Mesothelial cell of epicardium (in vitro differentiated cells): ENCODE measurements around the gene TMEM263. TPM values are rescaled to one million over a fixed set of nuclear protein-coding genes. Genes with fewer than 3 reads are reported as not detected.

ENCODE experiments used
- DNase-seq, 2 experiments: peaks; one replicate each; pipeline ENCODE4 v3.0.0; 2021; ENCODE audit warnings: low spot score in 2 of 2; ENCODE audit not compliant: unreplicated experiment in 2 of 2
- H3K27ac Mint-ChIP-seq: 2 replicates; pipeline ENCODE4 v1.8.0; 2021; ENCODE audit warnings: mixed read lengths
- H3K27me3 Mint-ChIP-seq: 2 replicates; pipeline ENCODE4 v1.8.0; 2021; ENCODE audit warnings: low read depth, mixed read lengths
- H3K36me3 Mint-ChIP-seq: 2 replicates; pipeline ENCODE4 v1.8.0; 2021; ENCODE audit warnings: mixed read lengths
- H3K4me1 Mint-ChIP-seq: 2 replicates; pipeline ENCODE4 v1.8.0; 2021; ENCODE audit warnings: mixed read lengths
- H3K4me3 Mint-ChIP-seq: 2 replicates; pipeline ENCODE4 v1.8.0; 2021; ENCODE audit warnings: mild to moderate bottlenecking, moderate library complexity, mixed read lengths
- H3K9me3 Mint-ChIP-seq: 2 replicates; pipeline ENCODE4 v1.8.0; 2021; ENCODE audit warnings: mixed read lengths
- total RNA-seq: library from RNA; stranded (reverse); gene quantifications from 3 replicates; pipeline ENCODE4 v1.2.1, GENCODE V29; 2021
- TF ChIP-seq, protein P1 (sequence below): fragments of 200-600 bp; sonication (generic); IDR thresholded peaks from one replicate; pipeline ENCODE4 v1.5.0; 2021; ENCODE audit warnings: antibody characterized with exemption; ENCODE audit not compliant: unreplicated experiment

TMEM263 gene
- total RNA-seq, 1 donor from 2014 or later: 76.1 TPM

GRCh38 chr12:106934277-106934676 is 21.4 kb upstream of the TMEM263 start:
- Mint-ChIP-seq H3K4me1 (no peaks in the 10 kb centered on the region), H3K9me3 (peaks cover 7% of the 10 kb centered on the region), H3K4me3 (no peak overlapping the region), H3K27ac (no peak overlapping the region), H3K36me3 (no peaks in the 10 kb centered on the region), H3K27me3 (peaks cover 27% of the 10 kb centered on the region)
- TF ChIP-seq, protein P1, sequence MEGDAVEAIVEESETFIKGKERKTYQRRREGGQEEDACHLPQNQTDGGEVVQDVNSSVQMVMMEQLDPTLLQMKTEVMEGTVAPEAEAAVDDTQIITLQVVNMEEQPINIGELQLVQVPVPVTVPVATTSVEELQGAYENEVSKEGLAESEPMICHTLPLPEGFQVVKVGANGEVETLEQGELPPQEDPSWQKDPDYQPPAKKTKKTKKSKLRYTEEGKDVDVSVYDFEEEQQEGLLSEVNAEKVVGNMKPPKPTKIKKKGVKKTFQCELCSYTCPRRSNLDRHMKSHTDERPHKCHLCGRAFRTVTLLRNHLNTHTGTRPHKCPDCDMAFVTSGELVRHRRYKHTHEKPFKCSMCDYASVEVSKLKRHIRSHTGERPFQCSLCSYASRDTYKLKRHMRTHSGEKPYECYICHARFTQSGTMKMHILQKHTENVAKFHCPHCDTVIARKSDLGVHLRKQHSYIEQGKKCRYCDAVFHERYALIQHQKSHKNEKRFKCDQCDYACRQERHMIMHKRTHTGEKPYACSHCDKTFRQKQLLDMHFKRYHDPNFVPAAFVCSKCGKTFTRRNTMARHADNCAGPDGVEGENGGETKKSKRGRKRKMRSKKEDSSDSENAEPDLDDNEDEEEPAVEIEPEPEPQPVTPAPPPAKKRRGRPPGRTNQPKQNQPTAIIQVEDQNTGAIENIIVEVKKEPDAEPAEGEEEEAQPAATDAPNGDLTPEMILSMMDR: no peak
- DNase-seq: no peak

DNA sequence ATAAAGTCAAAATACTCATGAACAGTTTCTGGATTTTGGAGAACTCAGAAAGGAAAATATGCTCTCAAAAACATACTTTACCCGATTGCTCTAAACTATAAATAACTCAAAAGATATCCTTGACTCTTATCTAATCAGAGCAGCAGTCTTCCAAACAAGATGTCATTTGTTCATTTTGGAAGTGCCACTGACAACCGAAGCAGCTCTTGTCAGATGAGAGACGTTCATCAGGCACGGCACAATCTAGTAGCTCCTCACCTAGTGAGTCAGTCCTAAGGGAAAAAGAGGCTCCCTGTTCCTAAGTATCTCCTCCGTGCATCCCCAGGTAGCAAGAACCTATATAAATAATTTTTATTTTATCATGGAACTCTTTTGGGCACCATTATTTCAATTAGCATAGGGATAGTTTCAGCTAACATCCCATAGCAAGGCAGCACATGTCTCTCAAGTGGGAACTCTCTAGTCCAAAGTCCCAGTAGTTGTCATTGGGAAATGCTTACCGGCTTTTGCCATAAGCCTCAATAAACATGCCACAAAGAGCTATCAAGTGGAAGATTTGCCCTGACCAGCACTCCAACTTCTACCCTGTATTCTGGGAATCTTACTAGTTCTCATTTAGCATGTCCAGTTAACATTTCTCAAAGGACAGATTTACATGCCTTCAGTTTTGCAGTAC is 14.1 kb upstream of the TMEM263 start:
- Mint-ChIP-seq H3K9me3 (peaks cover 7% of the 10 kb centered on the region), H3K4me1 (no peaks in the 10 kb centered on the region), H3K27ac (no peak overlapping the region), H3K27me3 (no peaks in the 10 kb centered on the region), H3K36me3 (peaks cover 2% of the 10 kb centered on the region), H3K4me3 (no peak overlapping the region)
- TF ChIP-seq, protein P1: no peak
- no peak for DNase-seq

DNA sequence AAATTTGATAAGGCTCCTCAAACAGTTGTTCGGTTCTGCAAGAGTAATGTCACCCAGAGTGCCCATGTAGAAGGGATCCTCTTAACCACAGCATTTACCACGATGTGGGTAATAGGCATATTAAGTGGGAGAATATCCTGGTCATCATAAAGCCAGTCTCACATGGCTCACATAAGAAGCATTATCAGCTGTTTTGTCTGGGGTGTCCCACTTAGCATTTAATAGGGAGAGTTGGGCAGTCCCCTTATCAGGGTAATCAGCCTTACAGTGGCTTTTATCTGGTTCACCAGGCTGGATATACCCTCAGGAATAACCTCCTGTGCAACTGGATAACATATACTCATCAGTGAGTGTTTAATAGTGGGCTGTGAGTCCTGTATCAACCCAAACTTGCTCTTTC is 12.9 kb upstream of the TMEM263 start:
- H3K27me3 Mint-ChIP-seq: no peaks in the 10 kb centered on the region
- TF ChIP-seq, protein P1: no peak
- no peak for DNase-seq
- H3K4me1 Mint-ChIP-seq: no peaks in the 10 kb centered on the region
- H3K36me3 Mint-ChIP-seq: peaks cover 2% of the 10 kb centered on the region
- H3K9me3 Mint-ChIP-seq: peaks cover 16% of the 10 kb centered on the region
- no peak overlapping the region for H3K27ac Mint-ChIP-seq
- no peak overlapping the region for H3K4me3 Mint-ChIP-seq

- H3K4me3 Mint-ChIP-seq: no peak overlapping the region
- peaks cover 7% of the 10 kb centered on the region for H3K27me3 Mint-ChIP-seq
- H3K36me3 Mint-ChIP-seq: peaks cover 2% of the 10 kb centered on the region
- no peak overlapping the region for H3K27ac Mint-ChIP-seq
- no peak for DNase-seq
- TF ChIP-seq, protein P1: no peak
- H3K9me3 Mint-ChIP-seq: peaks cover 27% of the 10 kb centered on the region
- H3K4me1 Mint-ChIP-seq: no peaks in the 10 kb centered on the region
These were observed 10.4 kb upstream of the TMEM263 start for GRCh38 chr12:106945261-106945851.

DNA sequence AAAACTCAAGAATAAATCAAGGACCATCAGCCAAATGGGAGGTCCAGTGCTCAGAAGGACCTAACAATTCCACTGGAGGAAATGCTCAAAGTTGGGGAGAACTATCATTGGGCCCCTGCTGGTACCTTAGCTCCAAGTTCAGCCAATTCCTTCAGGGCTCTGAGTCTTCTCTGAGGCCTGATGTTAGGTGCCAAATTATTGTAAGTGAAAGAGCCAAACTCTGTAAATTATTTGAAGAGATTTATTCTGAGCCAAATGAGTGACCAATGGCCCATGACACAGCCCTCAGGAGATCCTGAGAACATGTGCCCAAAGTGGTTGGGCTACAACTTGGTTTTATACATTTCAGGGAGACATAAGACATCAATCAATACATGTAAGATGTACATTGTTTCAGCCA is 8.2 kb upstream of the TMEM263 start:
- H3K36me3 Mint-ChIP-seq: peaks cover 2% of the 10 kb centered on the region
- no peak overlapping the region for H3K4me3 Mint-ChIP-seq
- TF ChIP-seq, protein P1: no peak
- H3K9me3 Mint-ChIP-seq: peaks cover 27% of the 10 kb centered on the region
- H3K4me1 Mint-ChIP-seq: no peaks in the 10 kb centered on the region
- peaks cover 20% of the 10 kb centered on the region for H3K27me3 Mint-ChIP-seq
- no peak for DNase-seq
- H3K27ac Mint-ChIP-seq: no peak overlapping the region
